Stimulated activated CD8-positive, alpha-beta memory T cell treated with anti-CD3 and anti-CD28 coated beads, Interleukin-2, amount 100 ng/mL, for 48 hours (primary cell): ENCODE results near the gene TMTC2.

Experiments used
- DNase-seq, 2 donors: peaks; one replicate each; pipeline ENCODE4 v3.0.0-alpha.2; 2020; ENCODE audit warnings: low read depth in 2 of 2

Gene TMTC2

DNA sequence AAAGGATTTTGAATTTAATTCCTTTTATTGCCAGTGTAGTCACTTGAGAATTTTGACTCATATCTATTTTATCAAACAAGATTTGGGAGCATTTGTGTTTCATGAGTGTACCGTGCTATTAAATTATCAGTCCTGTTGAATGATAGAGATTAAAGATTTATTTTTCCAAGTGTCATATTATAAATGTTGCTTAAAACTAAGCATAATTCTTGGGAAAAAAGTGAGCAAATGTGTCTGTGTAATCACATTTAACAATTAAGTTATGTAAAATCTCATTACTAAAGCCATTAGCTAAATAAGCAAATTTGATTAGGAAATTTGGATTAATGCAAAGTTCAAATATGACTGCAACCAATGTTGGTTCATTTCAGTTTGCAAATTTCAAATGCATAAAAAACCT is 266.7 kb downstream of the TMTC2 start:
- no peak for DNase-seq

DNA sequence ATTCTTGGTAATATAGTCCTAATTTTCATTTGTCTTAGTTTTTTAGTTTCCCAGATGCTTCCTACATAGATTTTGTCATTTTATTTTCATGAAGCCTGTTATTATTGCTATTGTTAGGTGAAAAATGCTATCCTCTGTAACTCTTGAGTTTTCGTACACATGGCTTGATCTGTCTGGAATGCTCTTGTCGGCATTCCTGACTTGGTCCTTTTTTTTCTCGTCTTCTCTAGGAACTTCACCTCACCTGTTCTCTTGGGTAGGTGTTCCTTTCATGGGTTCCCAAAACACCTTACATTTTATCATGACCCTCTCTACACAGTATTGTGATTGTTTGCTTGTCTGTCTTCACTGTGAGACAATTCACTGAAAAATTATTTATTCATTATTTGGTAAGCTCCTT is 267.4 kb downstream of the TMTC2 start:
- no peak for DNase-seq

GRCh38 chr12:82954572-82954971 is 267.9 kb downstream of the TMTC2 start:
- no peak for DNase-seq

DNA sequence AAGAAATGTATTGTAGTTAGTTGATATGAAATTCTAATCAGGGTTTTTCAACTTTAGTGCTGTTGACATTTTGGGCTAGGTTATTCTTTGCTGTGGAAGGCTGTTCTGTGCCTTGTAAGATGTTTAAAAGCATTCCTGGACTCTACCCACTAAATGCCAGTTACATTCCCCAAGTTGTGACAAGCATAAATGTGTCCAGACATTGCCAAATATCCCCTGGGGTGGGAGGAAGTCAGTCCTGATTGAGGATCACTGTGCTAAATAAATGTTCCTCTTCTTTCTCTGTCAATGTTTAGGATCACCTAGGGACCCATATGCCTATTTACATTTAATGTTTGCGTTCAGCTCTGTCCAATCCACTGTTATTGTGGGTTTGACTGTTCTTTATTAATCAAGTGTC is 268.3 kb downstream of the TMTC2 start:
- DNase-seq, result no peak

- DNase-seq, result no peak
Measured at GRCh38 chr12:82958966-82959365, 272.3 kb downstream of the TMTC2 start.

- no peak for DNase-seq
Measured at GRCh38 chr12:82959821-82960220, 273.1 kb downstream of the TMTC2 start.

- DNase-seq, result no peak
Measured at GRCh38 chr12:82961835-82962234, 275.1 kb downstream of the TMTC2 start.

GRCh38 chr12:82963956-82964355 is 277.2 kb downstream of the TMTC2 start:
- DNase-seq, result no peak

GRCh38 chr12:82964446-82964845 is 277.7 kb downstream of the TMTC2 start:
- no peak for DNase-seq

DNA sequence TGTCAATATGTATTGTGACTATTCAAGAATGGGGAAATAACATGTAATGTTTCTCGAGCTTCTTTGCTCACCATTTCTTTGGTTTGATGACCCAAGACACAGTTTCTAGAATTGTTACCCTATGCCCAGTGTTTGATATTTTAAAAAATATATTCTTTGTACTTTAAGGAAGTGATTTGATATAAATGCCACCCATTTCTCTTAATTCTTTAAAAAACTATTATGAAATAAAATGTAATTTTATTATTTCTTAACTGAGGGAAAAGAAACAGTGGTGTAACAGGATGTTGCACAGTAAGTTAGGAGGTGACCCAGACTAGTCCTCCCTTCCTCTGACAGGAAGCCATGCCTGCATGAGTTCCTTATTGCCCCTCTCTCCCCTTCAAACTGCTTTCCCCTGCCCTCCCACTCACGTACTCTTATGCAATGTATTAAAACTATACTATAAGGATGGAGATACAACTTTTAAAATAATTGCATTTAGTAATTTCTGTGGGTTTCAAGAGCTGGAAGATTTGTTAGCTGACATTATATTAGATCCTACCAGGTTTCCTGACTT is 279.4 kb downstream of the TMTC2 start:
- DNase-seq, result no peak

DNA sequence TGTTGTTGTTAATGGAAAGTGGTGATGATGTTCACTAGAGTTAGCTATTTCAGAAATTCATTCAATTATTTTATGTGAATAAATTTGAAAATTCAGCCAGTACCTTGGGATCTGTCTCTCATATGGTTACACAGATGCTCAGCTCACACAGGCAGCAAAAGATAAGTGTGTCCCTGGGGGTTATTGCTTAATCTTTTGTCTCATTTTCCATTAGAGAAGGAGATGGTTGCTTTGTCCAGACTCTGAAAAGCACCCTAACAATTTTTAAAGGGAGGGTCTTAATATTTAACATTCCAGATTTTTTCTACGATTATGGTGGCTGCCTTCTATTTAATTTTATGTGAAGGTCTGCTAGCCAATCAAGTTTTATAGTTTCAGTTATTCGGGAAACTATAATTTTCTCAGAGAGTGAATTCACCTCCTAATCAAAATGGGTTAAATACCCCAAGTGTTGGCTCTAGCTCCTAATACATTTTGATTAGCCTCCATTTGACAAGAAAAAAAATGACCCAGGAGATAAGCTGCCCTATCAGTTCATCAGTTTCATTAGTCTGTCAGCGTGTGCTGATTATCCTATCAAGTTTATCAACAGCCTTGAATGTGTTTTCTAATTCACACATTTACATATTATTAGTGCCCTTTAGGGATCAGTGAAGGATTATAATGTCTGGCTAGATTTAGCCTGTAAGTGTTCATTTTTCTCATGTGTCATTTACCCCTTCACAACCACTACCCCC is 282.1 kb downstream of the TMTC2 start:
- no peak for DNase-seq

- no peak for DNase-seq
Measured at GRCh38 chr12:82970614-82971013, 283.9 kb downstream of the TMTC2 start.

GRCh38 chr12:82971584-82971983 is 284.9 kb downstream of the TMTC2 start:
- DNase-seq, result no peak

DNA sequence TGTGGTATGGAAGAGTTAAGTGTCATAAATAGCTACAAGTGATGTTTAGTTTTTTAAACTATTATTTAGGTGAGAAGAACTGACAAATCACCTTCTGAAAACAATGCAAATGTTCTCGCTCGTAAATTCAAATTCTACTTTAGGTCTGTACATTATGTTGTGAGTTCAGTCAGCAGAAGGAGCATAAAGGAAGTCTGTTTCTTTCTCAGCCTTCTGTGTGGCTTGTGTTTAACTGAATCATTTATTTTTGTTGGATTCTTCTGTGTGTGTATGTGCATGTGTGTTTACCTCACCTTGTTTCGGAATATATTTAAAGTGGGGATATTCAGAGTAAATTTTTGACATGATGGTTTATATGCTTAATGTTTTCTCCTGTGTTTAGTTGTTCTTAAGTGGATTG is 285.9 kb downstream of the TMTC2 start:
- no peak for DNase-seq

DNA sequence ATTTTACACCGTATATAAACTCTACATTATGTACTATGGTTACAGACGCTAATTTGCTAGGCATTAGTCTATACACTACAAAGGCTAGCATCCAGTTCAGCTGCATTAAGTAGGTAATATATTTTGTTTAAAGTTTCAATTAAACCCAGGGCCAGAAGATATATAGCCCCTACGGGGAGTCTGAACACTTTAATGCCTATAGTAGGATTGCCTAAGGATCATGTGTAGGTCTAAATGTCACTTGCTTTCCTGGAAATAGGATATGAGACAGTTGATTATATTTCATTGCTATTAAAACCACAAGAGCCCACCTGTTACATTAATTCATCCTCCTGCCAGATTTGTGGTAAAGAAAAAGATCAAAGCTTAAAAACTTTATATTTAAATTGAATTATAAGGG is 286.9 kb downstream of the TMTC2 start:
- no peak for DNase-seq

- DNase-seq, result no peak
Measured at GRCh38 chr12:82981150-82981549, 294.4 kb downstream of the TMTC2 start.

DNA sequence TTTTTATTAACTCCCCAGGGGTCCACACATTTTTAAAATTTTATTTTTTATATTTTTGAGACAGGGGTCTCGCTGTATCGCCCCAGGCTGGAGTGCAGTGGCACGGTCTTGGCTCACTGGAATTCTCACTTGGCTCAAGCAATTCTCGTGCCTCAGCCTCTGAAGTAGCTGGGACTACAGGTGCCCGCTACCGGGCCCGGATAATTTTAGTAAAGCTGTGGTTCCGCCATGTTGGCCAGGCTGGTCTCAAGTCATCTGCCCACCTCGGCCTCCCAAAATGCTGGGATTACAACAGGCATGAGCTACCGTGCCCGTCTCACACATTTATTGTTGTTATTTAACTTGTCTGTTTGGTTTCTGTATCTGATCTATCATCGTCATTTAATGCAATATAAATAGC is 307.4 kb downstream of the TMTC2 start:
- DNase-seq, result no peak

- no peak for DNase-seq
Measured at GRCh38 chr12:82996168-82996812, 309.6 kb downstream of the TMTC2 start.

DNA sequence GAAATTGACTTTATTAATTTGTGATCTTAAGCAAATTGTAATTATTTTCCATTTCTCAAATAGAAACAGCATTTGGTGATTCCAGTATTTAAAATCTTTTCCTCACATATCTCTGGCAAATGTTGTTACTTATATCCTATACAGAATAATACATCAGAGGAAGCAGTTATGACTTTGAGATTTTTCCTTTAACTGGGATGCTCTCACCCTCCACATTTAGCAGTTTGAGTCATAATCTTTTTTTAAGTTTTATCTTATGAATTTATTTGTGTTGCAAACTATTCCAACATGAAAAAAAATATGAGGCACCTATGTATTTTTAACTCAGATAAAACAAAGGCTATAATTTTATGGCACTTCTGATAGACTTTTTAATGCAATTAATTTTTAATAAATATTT is 311.8 kb downstream of the TMTC2 start:
- DNase-seq, result no peak

GRCh38 chr12:83003026-83003425 is 316.3 kb downstream of the TMTC2 start:
- DNase-seq, result no peak

DNA sequence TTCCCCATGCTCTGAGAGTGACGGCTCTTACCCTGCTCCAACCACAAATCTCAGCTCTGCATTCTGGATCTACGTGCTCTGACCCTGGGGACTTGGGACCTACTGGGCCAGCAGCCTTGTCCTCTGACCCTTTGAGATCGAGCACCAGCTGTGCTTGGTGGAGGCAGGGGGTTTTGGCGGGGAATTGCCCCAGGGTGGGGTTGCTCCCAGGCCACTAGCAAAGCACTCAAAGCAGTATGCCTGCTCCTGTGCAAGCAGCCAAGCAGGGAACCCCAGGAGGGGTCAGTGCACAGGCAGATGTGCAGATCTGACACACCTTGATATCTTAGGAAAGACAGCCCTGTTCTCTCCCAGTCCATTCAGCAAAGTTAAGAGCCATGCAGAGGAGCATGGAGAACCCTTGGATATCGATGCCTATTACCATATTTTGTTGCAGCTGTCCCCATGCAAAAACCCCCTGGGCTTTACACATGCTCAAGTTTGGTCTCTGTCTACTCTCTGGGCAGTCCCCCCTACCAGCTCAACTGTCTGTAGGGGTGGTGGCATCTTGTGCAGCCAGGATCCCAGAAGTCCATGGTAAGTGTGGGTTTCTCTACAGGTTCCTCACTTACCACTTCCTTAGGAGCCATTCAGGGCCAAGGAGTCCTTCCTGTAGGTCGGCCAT is 319.0 kb downstream of the TMTC2 start:
- DNase-seq, result no peak

DNA sequence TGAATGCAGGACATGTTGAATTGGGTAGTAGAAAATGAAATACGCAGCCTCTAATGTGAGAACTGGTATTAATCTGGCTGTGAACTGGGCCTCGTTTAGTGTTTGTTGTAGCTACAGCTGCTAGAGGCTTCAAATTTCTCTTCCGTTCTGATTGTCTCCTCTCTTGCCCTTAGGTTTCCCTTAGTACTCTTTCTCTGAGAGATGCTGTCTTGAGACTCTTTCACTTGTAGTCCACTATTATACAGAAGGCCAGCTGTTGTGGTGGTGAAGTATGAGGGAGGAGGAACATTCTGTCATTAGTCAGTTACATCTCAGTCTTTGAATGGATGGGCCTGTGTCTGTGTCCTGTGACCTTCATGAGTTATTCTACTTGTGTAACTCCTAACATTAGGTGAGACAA is 322.0 kb downstream of the TMTC2 start:
- no peak for DNase-seq
